Right renal pelvis (tissue), 4 donors: ENCODE results near the gene TUBG1. TPM values are rescaled to one million over a fixed set of nuclear protein-coding genes. Genes with fewer than 3 reads are reported as not detected.
A peak's percentile ranks its signal among the peaks of the same experiment; 100 is the strongest.

Source experiments
- DNase-seq, 4 donors: peaks; one replicate each; pipeline ENCODE4 v3.0.0-alpha.2; 2013; ENCODE audit warnings: low read depth in 4 of 4, low spot score in 3 of 4, missing footprints in 1 of 4
- polyA plus RNA-seq, 4 donors: library from polyadenylated mRNA; unstranded; fragments of 120-200 nt; gene quantifications; one replicate each; pipeline ENCODE4 v1.2.1, GENCODE V29; 2013; ENCODE audit not compliant: insufficient read length in 4 of 4

Gene TUBG1
- polyA plus RNA-seq: 10 to 100 TPM; 55.8 to 66.1 (median 59.4) TPM

GRCh38 chr17:42609182-42609813 lies at the start of gene TUBG1, which contains the start of gene RETREG3:
TSS of gene TUBG1 (plus strand) at chr17:42609683. CDS start at chr17:42609738, 55 bp downstream.
TSS of gene RETREG3 (minus strand) at chr17:42609374. CDS start at chr17:42609324, 50 bp downstream.
- peak; percentile 98 to 100 (median 98) for DNase-seq

- no peak for DNase-seq
These were observed 49.2 kb upstream of the TUBG1 start for GRCh38 chr17:42560246-42560645.

- DNase-seq: peak; percentile 95 to 98 (median 96)
These were observed 47.5 kb upstream of the TUBG1 start, which contains the start of gene COASY for GRCh38 chr17:42561897-42562387. TSS of gene COASY (plus strand) at chr17:42562148. CDS start at chr17:42562623, 475 bp downstream.

DNA sequence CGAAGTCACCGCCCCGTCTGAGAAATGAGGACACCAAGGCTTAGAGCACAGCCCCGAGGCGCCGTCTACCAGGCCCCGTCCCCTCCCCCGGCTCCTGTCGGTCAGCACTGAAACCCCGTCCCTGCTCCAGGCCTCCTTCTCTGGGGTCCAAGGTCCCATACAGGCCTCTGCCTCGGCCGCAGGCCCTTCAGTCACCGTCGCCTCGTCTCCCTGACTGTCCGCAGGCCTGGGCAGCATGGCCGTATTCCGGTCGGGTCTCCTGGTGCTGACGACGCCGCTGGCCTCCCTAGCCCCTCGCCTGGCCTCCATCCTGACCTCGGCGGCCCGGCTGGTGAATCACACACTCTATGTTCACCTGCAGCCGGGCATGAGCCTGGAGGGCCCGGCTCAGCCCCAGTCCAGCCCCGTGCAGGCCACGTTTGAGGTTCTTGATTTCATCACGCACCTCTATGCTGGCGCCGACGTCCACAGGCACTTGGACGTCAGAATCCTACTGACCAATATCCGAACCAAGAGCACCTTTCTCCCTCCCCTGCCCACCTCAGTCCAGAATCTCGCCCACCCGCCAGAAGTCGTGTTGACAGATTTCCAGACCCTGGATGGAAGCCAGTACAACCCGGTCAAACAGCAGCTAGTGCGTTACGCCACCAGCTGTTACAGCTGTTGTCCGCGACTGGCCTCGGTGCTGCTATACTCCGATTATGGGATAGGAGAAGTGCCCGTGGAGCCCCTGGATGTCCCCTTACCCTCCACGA lies 46.9 kb upstream of the TUBG1 start:
- no peak for DNase-seq

DNA sequence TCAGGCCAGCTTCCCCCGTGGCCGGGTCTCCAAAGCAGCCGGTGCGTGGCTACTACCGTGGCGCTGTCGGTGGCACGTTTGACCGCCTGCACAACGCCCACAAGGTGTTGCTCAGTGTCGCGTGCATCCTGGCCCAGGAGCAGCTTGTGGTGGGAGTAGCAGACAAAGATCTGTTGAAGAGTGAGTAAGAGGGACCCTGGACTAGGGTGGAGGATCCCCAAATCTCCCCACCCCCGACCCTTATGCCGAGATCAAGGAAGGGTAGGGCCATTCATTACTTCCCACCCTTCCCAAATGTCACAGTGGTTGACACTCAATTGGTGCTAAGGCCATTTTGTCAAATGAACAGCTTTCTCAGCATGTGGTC lies 46.4 kb upstream of the TUBG1 start:
- no peak for DNase-seq

GRCh38 chr17:42563543-42563942 lies 45.9 kb upstream of the TUBG1 start:
- DNase-seq: no peak

- no peak for DNase-seq
These were observed 45.5 kb upstream of the TUBG1 start for GRCh38 chr17:42563950-42564349.

- DNase-seq: no peak
These were observed 44.5 kb upstream of the TUBG1 start for GRCh38 chr17:42564815-42565522.

GRCh38 chr17:42565523-42566214 lies 43.8 kb upstream of the TUBG1 start:
- DNase-seq: no peak

DNA sequence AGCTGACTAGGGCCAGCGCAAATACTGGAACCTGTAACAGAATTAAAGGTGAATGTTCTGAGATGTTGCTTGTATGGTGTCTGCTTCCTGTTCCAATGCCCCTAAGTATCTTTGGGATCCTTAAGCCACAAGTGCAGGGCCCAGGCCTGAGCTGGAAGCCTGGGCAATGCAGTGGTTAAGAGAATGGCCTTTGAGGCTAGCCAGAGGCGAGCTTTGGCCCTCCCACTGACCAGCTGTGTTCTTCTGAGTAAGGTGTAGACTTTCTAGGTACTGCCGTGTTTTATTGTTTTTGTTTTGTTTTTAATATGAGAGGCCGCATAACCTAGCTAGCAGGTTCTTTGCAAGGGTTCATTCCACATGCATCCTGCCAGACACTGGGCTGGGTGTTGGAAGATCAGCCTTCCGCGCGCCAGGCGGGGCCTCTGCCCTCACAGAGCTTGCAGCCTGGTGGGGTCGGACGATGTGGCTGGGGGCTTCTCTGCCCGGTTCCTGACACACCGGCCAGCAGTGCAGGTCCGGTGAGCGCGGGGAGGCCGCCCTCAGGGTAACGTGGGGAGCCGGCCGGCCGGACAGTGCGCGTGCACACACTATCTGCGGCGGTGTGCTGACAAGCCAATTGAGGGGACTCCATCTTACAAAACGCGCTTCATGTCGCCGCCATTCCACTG lies 43.1 kb upstream of the TUBG1 start:
- no peak for DNase-seq

DNA sequence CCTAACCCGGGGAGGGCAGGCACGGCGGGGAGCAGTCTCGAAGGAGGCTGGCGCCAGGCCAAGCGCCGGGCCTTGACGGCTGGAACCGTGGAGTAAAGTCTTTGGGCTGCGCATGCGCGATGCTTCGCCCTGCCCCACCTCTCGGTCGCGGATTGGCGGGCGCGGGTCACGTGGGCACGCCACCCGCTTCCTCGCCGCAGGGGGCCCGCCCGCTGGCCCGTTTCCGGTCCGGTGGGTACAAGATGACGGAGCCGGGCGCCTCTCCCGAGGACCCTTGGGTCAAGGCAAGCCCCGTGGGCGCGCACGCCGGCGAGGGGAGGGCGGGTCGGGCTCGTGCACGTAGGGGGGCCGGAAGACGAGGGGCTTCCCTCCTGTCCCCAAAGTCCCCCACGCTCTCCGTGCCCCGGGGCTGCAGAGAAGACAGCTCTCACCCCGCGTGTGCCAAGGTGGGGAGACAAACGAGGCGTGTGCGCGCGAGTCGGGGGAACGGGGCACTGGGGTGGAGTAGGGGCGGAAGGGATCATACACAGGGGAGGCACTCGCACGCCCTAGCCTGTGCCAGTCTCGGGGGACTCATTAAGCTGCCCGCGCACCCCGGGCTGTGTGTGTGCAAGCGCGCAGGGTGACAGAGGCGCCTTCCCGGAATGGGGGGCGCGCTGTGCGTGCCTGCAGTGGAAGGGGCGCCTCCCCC lies 42.5 kb upstream of the TUBG1 start, which contains the start of gene MLX:
MLX (plus strand) TSS at position 218 of the 691 bp plus-strand sequence; CDS start at position 243, 25 bp downstream.
- peak; percentile 75 to 89 (median 79) for DNase-seq

- no peak for DNase-seq
These were observed 41.0 kb upstream of the TUBG1 start for GRCh38 chr17:42568341-42569111.

DNA sequence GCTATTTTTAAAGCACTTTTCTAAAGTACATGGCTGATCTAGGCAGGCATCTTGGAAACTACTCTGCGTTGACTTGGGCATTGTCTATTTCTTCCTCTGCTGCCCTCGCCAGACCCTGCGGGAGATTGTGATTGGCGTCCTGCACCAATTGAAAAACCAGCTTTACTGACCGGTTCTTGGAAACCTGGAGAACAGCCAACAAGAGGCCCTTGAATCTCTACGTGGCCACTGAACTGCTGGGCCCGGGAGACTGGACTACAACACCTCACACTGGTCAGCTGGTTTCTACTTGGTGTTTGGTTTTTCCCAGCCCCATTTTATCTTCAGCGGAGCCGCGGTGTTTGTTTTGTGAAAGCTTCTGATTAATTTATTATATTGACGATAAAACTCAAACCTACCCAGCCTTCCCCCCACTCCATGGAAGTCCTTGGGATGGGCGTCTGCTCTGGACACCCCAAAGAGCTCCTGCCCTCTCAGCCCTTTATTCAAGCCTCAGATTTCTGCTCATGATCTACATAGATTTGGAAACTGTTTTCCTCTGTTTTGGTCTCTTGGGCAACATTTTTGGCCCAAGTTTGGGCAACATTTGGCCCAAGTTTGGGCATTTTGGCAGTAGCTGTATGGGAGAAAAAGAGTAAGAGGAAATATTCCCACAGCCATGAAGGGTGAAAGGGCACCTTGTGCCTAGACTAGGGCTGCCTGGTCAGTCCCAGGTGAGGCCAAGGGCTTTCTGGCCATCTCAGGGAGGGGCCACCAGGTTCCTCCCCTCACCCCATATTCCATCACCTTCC lies 37.9 kb upstream of the TUBG1 start:
- DNase-seq: no peak

DNA sequence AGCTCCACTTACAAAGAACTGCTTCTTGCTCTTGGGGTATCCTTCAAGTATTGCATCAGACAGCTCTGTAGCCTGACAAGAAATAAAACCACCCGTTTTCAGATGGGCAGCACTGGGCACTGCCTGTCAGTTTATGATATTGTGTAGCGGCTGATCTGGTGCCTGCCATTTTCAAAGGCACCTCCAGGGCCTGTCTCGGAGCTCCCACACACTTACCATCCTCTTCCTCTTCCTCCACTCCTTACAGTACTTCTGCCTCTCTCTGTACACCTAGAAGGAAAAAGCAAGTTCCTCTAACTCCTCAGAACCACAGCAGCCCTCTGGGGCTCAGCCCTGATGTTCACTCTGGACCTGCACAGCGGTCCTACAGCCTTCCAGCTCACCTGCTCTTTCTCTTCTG lies 36.4 kb upstream of the TUBG1 start:
- no peak for DNase-seq

DNA sequence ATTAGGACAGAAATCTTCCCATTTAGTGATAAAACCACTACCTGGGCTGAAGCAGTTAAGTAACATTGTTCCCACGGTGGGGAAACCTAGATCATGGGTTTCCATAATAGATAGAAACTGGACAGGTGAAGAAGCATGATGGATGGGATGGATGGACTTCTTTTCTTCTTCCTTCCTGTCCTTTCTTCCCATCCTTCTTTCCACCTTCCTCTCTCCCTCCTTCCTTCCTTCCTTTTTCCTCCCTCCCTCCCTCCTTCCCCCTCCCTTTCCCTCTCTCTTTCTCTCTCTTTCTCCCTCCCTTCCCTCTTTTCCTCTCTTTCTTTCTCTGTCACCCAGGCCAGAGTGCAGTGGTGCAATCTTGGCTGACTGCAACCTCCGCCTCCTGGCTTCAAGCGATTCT lies 35.0 kb upstream of the TUBG1 start:
- DNase-seq: no peak

- no peak for DNase-seq
These were observed 32.3 kb upstream of the TUBG1 start for GRCh38 chr17:42577140-42577531.

- peak; percentile 84 to 88 (median 86) for DNase-seq
These were observed 31.8 kb upstream of the TUBG1 start, which contains the start of gene PSMC3IP for GRCh38 chr17:42577532-42578281. TSS of gene PSMC3IP (minus strand) at chr17:42577729. CDS start at chr17:42577686, 43 bp downstream.
